Rectal smooth muscle tissue (tissue), 1 donor: ENCODE results near the gene DPYSL5.
A peak's percentile ranks its signal among the peaks of the same experiment; 100 is the strongest.
"Not testable (repeated sequence)": the region's sequence is repeated elsewhere in the genome, so short reads cannot be mapped to it uniquely, and the experiment has no call there.

Source experiments
- H3K27ac ChIP-seq: one replicate; pipeline ENCODE4 v1.7.0; 2013; ENCODE audit warnings: low read depth, low read length, inconsistent platforms
- H3K27me3 ChIP-seq: one replicate; pipeline ENCODE4 v1.7.0; 2013; ENCODE audit warnings: low read length; ENCODE audit not compliant: control insufficient read depth, insufficient read depth
- H3K36me3 ChIP-seq: one replicate; pipeline ENCODE4 v1.7.0; 2013; ENCODE audit warnings: low read length; ENCODE audit not compliant: control insufficient read depth, insufficient read depth
- H3K4me1 ChIP-seq: one replicate; pipeline ENCODE4 v1.7.0; 2013; ENCODE audit warnings: low read length; ENCODE audit not compliant: control insufficient read depth, insufficient read depth
- H3K4me3 ChIP-seq: one replicate; pipeline ENCODE4 v1.7.0; 2013; ENCODE audit warnings: low read length
- H3K9ac ChIP-seq: one replicate; pipeline ENCODE4 v1.7.0; 2013; ENCODE audit warnings: low read length

The DPYSL5 gene, protein sequence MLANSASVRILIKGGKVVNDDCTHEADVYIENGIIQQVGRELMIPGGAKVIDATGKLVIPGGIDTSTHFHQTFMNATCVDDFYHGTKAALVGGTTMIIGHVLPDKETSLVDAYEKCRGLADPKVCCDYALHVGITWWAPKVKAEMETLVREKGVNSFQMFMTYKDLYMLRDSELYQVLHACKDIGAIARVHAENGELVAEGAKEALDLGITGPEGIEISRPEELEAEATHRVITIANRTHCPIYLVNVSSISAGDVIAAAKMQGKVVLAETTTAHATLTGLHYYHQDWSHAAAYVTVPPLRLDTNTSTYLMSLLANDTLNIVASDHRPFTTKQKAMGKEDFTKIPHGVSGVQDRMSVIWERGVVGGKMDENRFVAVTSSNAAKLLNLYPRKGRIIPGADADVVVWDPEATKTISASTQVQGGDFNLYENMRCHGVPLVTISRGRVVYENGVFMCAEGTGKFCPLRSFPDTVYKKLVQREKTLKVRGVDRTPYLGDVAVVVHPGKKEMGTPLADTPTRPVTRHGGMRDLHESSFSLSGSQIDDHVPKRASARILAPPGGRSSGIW

DNA sequence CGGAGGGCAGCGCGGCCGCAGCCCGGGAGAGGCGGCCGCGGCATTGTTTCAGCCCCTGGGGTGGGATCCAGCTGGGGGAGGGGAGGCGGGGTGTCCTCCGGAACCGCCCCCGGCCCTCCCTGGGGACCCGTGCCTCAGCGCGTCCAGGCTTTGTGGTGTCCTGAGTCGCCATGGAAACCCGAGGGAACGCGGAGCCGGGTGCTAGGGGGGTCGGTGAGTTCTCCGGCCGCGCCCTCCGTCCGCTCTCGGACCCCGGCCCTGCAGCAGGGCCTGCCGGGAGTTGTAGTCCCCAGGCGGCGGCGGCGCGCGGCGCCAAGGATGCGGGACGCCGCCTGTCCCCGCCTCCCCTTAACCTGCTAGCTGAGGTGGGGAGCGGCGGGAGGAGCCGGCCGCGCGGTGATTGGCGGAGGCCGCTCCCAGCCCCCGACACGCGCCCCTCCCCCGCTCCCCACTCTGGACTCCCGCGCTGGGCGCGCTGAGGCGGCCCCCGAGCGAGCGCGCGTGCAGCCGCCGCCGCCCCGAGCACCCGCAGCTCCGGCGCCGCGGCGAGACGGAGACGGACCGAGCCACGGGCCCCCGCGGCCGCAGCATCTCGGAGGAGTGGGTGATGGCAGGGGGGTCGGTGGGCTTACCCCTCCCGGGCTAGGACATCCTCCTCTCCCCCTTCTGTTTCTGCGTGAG is at the start of gene DPYSL5:
DPYSL5 (plus strand) TSS at position 478 of the 681 bp plus-strand sequence. CDS start 50,368 bp downstream, outside the sequence.
- H3K4me3 ChIP-seq, result peak within 1 kb of the TSS; percentile 46
- no peak within 1 kb of the TSS for H3K27ac ChIP-seq
- H3K4me1 ChIP-seq, result peaks cover 4% of the 10 kb centered on the region
- H3K36me3 ChIP-seq, result no peaks in the 10 kb centered on the region
- H3K27me3 ChIP-seq, result peaks cover 43% of the 10 kb centered on the region
- no peak within 1 kb of the TSS for H3K9ac ChIP-seq

DNA sequence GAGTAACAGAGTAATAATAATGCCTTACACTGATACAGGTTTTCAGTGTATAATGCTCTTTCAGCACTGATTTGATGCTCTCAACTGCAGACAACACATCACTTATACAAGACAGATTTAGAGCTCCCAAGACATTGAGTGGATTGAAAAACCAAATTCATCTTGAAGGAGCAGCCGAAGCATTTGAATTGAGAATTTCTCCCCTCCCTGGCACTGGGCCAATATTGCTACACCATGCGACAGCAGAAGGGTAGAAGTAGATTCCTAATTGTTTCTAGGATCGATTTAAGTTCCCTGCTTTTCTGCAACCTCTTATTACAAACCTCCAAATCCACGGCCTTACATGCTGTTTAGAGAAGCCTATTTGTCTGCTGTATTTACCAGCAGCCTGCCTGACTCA is 46.6 kb upstream of the DPYSL5 start:
- Histone ChIP-seq H3K9ac (no peak overlapping the region), H3K4me1 (no peaks in the 10 kb centered on the region), H3K27me3 (no peaks in the 10 kb centered on the region), H3K4me3 (no peak overlapping the region), H3K36me3 (no peaks in the 10 kb centered on the region), H3K27ac (no peak overlapping the region)

DNA sequence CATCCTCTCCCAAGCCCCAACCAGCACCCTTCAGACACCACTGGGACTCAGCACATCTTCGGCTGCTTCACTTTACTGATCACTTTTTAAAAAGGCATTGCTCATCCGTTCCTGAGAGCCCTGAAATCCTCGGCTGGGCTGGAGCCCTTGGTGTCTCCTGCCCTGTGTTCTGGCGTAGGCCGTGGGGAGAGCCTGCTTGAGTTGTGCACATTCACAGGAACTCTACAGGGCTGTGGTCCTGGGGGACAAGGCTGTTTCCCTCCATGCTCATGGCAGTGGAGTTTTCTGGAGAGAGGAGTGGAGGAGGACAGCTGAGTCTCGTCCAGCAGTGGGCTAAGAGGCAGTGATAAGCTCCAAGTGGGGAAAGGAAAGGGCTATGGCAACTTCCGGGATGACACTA is 46.1 kb upstream of the DPYSL5 start:
- H3K27me3 ChIP-seq, result no peaks in the 10 kb centered on the region
- H3K4me3 ChIP-seq, result no peak overlapping the region
- no peaks in the 10 kb centered on the region for H3K36me3 ChIP-seq
- no peaks in the 10 kb centered on the region for H3K4me1 ChIP-seq
- H3K9ac ChIP-seq, result no peak overlapping the region
- H3K27ac ChIP-seq, result no peak overlapping the region

DNA sequence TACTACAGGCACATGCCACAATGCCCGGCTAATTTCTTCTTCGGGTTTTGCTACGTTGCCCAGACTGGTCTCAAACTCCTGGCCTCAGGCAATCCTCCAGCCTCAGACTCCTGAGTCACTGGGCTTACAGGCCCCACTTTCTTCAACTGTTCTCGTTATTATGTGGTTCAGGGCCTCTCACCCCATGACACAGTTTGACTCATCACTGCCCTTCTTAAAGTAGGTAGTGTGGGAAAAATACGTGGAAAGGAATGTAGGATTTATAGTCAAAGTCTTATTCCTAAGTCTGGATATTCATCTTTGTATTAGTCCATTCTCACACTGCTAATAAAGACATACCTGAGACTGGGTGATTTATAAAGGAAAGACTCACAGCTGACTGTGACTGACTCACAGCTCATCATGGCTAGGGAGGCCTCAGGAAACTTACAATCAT is 42.7 kb upstream of the DPYSL5 start:
- Histone ChIP-seq H3K36me3 (no peaks in the 10 kb centered on the region), H3K27me3 (no peaks in the 10 kb centered on the region), H3K4me1 (no peaks in the 10 kb centered on the region), H3K4me3 (no peak overlapping the region), H3K27ac (no peak overlapping the region), H3K9ac (no peak overlapping the region)

DNA sequence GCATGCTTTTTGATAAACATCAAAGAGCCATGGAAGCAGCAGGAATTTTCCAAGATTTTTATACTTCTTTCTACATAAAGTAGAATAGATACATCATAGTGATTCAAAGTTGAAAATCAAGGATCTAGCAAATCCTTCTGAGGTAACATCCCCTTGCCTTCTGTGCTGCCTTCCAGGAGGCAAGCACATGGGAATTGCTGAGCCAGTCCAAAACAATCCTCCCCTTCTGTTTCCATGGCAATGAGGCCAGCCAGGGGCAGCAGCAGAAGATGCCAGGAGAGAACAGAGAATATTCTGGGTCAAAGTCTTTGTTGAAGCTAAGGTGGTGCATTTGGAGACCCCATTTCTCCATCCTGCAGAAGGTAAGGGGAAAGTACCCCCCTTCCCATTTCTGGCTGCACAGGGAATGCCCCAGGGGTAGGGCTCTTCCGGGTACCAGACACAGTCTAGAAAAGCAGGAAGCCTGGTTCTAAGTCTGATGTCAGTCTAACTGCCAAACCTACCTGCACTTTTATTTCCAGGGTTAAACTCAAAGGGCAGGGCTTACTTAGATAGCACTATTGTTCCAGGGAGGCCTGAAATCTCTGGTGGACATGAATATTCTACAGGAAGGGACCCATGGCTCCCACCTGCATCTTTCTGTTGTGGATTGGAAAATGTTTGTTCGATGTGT is 40.0 kb upstream of the DPYSL5 start:
- Histone ChIP-seq H3K36me3 (no peaks in the 10 kb centered on the region), H3K27ac (no peak overlapping the region), H3K9ac (no peak overlapping the region), H3K27me3 (no peaks in the 10 kb centered on the region), H3K4me3 (no peak overlapping the region), H3K4me1 (no peaks in the 10 kb centered on the region)

DNA sequence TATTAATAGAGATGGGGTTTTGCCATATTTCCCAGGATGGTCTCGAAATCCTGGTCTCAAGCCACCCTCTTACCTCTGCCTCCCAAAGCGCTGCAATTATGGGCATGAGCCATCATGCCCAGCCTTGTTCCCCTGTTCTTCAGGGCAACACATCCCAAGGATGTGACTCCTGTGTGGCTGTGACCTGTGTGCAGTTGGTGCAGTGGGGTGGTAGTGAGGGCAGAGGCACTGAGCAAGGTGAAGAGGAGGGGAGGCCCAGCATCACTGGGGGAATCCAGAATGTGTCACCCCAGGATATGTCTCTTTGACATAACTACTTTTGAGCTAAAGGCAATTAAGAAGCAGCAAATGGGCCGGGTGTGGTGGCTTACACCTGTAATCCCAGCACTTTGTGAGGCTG is 38.7 kb upstream of the DPYSL5 start:
- Histone ChIP-seq H3K9ac (no peak overlapping the region), H3K4me1 (no peaks in the 10 kb centered on the region), H3K4me3 (no peak overlapping the region), H3K36me3 (no peaks in the 10 kb centered on the region), H3K27me3 (no peaks in the 10 kb centered on the region), H3K27ac (no peak overlapping the region)

DNA sequence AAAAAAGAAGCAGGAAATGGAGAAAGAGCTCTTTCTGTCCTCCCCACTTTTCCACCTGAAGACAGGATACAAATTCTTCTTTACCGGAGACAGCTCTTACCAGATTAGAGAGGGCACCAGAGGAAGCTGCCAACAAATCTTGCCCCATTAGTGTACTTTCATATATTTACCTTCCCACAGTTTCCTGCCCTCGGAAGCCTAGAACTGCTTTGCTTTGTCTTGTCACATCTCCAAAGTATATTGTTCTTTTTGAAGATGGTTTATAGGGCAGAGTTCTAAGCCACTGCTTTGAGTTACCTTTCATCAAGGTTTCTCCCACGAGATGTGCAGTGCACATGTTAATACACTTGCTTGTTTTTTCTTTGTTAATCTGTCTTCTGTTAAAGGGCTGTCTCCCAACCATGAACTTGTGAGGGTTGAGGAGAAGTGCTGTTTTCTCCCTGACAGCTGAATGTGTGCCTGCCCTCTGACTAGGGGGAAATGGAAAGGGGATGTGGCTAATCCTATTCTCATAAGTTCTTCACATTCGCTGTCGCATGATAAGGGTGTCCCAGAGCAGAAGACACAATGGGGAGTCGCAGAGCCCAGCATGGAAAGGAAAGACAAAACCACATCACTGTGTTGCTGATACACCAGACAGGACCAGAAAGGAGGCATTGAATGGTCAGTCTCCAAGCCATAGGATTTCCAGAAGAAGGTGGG is 37.9 kb upstream of the DPYSL5 start:
- no peaks in the 10 kb centered on the region for H3K4me1 ChIP-seq
- H3K9ac ChIP-seq, result no peak overlapping the region
- no peak overlapping the region for H3K27ac ChIP-seq
- no peaks in the 10 kb centered on the region for H3K27me3 ChIP-seq
- H3K36me3 ChIP-seq, result no peaks in the 10 kb centered on the region
- no peak overlapping the region for H3K4me3 ChIP-seq

DNA sequence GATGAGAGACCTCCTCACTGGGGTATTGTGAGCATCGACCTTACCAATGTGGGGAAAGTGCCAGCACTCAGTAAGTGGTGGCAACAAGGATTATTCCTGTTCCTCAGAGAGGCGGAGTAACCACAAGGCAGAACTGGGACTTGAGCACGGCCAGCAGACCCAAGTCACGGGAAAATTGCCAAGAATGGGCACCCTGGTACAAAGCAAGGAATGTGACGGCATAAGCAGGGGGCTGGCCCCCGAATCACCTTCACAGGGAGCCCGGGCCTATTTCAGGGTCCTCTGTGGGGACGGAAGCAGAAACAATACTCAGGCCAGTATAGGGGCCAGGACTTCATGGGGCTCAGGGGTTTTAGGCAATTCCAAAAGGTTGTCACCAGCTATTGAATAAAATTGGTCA is 36.7 kb upstream of the DPYSL5 start:
- H3K36me3 ChIP-seq, result no peaks in the 10 kb centered on the region
- H3K27me3 ChIP-seq, result no peaks in the 10 kb centered on the region
- H3K4me3 ChIP-seq, result no peak overlapping the region
- no peak overlapping the region for H3K9ac ChIP-seq
- no peak overlapping the region for H3K27ac ChIP-seq
- no peaks in the 10 kb centered on the region for H3K4me1 ChIP-seq

DNA sequence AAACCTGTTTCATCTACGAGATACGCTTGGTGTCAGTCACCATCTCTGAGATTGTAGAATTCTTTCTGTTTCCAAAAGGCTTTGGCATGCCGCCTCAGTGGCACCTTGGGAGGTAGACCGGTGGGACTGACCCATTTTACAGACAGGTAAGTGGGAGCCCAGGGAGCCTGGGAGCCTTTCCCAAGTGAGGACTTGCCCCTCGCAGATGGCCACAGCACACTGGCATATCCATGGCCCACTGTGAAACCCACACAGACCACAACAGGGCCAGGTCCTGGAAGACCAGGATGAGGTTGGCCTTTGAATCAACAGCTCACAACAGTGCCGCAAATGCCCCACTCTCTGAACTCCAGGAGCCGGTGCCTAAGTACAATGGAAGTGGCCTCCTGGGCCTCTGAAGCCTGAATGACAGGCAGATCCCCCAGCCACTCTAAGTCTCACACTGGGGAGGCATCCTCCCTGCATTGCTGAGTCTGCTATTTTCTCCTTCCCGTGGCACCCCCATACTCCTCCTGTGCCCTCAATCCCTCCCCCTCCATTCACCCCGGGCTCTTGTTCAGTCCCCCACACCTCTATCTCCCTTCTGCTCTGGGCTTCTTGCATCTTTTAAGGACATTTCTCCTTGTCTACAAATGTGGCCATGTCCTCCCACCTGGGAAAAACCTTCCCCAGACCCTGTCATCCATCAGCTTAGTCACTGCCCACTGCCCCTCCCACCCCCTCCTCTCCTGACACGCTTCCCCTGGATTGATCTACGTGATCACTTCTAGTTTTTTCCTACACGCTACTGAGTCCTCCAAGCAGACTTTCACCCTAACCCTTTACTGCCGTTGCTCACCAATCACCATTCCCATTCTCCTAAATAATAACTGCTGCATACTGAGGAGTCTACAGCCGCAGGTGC is 35.9 kb upstream of the DPYSL5 start:
- no peaks in the 10 kb centered on the region for H3K36me3 ChIP-seq
- H3K4me3 ChIP-seq, result no peak overlapping the region
- no peak overlapping the region for H3K9ac ChIP-seq
- no peak overlapping the region for H3K27ac ChIP-seq
- H3K27me3 ChIP-seq, result peaks cover 3% of the 10 kb centered on the region
- no peaks in the 10 kb centered on the region for H3K4me1 ChIP-seq

DNA sequence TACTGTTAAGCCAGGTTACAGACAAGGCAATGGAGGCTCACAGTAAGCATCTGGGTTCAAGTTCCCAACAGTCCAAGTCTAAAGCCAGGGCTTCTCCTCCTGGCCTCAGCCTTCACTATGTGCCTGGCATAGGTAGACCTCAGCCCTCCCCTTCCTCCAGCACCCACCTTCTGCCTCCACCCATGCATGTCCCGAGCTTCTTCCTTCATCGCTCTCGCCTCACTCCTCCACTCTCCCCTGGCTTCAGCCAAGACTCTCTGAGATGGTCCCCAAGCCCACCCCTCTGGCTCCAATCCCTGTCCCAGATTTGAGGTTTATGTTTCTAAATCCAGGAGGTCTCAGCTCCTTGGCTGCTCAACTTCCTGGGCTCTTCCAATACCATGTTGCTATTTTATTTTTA is 35.2 kb upstream of the DPYSL5 start:
- H3K36me3 ChIP-seq, result no peaks in the 10 kb centered on the region
- no peak overlapping the region for H3K4me3 ChIP-seq
- no peak overlapping the region for H3K27ac ChIP-seq
- H3K27me3 ChIP-seq, result peaks cover 4% of the 10 kb centered on the region
- H3K4me1 ChIP-seq, result no peaks in the 10 kb centered on the region
- H3K9ac ChIP-seq, result no peak overlapping the region

DNA sequence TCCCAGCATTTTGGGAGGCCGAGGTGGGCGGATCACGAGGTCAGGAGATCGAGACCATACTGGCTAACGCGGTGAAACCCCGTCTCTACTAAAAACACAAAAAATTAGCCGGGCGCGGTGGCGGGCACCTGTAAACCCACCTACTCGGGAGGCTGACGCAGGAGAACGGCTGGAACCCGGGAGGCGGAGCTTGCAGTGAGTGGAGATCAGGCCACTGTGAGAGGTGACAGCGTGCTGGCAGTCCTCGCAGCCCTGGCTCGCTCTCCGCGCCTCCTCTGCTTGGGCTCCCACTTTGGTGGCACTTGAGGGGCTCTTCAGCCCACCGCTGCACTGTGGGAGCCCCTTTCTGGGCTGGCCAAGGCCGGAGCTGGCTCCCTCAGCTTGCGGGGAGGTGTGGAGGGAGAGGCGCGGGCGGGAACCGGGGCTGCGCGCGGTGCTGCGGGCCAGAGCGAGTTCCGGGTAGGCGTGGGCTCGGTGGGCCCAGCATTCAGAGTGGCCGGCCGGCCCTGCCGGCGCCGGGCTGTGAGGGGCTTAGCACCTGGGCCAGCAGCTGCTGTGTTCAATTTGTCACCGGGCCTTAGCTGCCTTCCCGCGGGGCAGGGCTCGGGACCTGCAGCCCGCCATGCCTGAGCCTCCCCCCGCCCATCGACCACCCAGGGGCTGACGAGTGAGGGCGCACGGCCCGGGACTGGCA is 33.7 kb upstream of the DPYSL5 start:
- not testable (repeated sequence) for H3K9ac ChIP-seq, H3K27ac ChIP-seq, H3K4me3 ChIP-seq, H3K27me3 ChIP-seq, H3K4me1 ChIP-seq, H3K36me3 ChIP-seq
